HG02759 (cell line): Measurements from ENCODE around the gene CEP104.

Experiments used
- ATAC-seq: cut with Tn5 transposase; IDR thresholded peaks from one replicate; pipeline ENCODE4 v1.9.1; 2021; ENCODE audit warnings: mild to moderate bottlenecking, moderate library complexity; ENCODE audit not compliant: unreplicated experiment

Gene CEP104

DNA sequence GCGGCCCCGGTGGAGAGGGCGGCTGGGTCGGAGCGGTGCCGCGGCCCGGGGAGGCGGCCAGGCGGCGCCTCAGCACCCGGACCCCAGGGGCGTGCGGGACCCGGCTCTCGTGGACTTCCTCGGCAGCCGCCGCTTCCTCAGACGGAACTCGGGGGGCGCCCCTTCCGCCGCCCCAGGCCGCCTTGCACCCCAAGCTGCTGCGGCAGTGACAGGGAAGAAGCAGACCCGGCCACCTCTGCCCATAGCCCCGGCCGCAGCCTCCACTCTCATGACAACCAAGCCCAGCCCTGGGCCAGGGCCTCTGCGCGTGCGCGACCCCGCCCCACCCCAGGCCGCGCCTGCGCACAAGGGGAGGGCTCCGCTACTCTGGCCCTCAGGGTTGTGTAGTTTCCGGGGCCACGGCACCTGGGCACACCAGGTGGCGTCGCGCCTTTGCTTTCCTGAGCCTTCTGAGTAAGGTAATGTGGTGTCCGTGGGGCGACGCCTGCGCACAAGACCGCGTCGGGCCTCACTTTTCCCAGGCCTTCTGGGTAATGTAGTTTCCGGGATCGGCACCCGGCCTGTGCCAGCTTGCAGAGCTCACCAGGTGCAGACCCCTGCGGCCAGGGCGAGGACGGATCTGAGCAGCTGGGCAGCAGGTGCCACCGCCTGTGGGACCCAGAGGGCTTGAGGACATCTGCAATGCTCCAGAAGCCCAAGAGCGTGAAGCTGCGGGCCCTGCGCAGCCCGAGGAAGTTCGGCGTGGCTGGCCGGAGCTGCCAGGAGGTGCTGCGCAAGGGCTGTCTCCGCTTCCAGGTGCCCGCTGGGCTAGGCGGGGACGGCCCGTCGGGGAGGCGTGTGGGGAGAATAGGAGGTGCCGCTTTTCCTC lies at the start of gene CEP104, which contains the start of gene DFFB:
Gene CEP104, minus strand, starts transcription at position 289 of the 868 bp plus-strand sequence. CDS start 4,804 bp downstream, outside the sequence.
Gene DFFB, plus strand, starts transcription at position 554 of the 868 bp plus-strand sequence. Its CDS starts 128 bp downstream, at position 682.
- peak; percentile 95 for ATAC-seq

DNA sequence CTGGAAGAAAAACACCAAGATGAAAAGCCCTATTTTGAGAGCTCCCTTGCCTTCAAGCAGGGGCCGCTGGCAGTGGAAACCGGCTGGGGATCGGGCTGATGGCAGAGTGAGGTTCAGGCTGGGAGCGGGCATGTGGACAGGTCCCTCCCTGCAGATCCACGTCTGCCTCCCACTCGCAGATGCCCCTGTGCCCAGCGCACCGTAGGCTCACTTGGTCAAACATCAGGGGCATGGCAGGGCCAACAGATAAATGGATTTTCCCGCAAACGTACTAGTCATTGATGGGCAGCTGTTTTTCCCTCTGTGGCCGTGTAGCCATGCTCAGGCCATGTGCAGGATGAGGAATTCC lies 49.6 kb upstream of the CEP104 start:
- no peak for ATAC-seq

DNA sequence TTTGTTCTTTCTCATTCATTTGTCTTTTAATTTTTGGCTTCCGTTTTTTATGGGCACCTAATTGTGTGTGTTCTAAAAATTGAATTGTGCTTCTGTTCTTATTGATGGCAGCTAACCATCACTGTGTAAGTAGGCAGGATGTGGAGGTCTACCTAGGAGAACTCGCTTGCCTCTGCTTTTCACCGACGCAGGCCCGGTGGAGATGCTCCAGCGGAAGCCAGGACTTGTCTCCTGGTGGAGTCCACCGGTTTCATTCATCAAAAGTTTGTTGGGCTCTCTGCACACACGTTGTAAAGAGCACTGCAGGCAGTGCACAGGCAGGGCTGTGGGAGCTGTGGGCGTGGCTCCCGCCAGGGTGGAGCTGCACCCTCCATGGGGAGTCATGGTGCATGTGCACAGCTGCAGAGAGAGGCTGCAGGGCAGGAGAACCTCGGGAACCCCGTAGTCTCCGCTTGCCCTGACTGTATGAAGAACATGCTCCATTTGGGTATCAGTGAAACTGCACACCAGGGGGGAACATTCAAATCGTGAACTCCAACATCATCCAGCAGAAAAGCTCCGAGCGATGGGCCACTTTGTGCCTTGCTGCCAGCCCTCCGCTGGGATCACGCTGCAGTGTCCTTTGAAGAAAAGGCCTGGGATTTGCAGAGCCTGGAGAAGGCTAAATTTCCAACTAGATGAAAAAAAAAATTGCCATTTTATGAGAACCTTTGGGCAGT lies 49.1 kb upstream of the CEP104 start:
- ATAC-seq: no peak

DNA sequence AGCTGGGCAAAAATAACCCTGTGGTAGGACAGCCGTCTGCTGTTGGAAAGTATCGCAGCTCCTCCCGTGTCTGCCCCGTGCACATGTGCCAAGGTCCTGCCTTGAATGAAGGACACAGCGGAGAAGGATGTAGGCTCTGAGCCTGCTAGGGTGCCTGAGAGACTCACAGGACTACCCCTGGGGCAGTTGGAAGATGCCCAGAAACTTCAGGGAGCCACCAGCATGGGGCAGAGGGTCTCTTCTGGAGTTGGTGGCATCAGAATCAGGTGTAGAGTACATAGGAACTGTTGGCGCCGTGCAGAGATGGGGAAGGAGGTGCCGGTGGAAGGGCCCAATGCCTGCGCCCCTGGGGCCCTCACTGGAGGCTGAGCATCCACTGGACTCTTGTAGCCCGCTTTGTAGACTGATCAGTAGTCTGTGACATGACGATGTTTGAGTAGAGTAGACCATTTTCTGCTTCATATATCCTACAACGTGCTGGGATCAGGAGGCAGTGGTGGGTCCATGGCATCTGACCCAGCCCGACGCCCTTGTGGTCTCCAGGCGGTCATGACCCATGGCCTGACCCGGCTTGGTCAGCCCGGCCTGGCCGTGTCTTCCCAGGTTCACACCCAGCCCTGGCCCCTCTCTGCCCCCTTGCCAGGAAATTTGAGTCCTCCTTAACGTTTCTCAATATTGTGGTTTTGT lies 48.4 kb upstream of the CEP104 start:
- ATAC-seq: no peak

DNA sequence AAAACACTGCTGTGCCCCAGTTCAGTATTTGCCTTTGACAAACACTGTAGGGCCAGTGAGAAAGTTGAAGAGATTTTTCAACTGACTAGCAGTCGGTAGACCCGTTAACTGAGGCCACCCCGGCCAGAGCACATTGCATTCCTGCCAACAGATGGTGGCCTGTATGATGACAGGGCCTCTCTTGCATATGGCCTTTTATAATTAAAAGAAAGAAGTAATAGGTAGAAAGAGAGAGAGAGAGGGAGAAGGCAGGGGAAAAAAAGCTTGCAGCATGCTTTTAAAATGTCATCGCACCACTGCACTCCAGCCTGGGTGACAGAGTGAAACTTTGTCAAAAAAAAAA lies 47.8 kb upstream of the CEP104 start:
- ATAC-seq: no peak

DNA sequence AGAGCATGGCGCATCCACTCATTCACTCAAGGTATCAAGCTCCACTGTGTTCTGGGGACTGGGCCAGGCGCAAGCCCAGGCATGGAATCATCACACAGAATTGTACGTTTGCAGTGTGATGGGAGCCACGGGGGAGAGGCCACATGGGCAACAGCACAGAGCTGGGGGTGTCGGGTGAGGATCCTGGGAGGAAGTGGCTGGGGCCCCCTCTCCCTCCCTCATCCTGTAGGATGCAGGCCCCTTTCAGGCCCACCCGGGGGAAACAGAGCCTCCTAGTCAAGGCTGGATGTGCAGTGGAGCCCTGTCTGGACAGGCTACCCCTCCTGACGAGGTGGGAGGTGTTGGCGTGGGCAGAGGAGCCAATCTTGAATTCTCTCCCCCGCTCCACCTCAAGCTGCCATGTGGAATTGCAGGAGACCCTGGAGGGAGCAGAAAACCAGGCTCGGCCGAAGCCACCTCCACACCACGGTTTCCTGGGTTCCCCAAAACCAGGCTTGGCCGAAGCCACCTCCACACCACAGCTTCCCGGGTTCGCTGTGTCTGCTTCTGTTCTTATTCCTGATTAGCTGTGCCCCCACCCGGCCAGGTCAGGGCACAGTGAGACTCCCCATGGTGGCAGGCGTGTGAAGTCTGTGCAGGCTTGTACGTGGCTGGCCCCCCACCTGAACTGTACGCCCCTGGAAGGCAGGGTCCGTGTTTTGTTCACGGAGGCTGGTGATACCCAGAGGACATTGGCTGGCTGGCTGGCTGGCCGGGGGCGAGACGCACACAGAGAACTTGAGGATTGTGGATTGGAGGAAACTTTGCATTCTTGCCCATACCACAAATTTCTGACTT lies 47.2 kb upstream of the CEP104 start:
- ATAC-seq: no peak

DNA sequence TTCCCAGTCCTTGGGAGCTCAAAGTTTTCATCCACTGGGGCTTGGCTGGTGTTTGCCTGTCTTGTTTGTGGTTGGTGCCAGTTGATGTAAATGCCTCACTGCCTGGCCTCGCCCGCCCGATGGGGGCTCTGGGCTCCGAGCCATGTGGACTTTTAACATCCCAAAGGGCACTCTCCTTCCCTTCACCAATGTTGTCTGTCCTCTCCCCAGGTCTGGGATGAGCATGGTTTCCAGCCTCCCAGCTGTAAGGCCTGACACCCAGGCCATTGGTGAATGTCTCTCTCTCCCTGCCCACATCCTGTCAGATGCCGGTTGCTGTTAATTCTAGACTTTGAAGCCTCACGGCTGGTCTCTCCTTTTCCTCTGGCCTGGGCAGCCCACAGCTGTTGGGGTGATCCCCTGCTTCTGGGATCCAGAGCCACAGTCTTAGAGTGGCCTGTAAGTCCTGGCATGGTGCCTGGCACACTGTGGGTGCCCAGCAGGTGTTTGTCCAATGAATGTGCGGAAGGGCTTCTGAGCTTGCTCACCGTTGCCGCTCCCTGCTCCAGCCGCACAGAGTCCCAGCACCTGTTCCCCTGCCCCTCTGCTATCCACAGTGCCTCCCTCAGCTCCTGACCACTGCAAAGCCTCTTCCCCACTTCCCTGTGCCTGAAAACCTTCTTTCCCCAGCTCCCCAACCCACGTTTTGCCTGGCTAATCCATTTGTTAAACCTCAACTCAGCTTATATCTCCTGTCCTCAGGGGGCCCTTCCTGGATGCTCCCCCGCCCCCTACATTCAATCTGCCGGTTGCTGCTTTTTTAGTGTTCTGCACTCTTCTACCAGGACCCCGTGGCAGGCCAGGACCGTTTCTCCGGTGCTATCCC lies 46.4 kb upstream of the CEP104 start:
- no peak for ATAC-seq

DNA sequence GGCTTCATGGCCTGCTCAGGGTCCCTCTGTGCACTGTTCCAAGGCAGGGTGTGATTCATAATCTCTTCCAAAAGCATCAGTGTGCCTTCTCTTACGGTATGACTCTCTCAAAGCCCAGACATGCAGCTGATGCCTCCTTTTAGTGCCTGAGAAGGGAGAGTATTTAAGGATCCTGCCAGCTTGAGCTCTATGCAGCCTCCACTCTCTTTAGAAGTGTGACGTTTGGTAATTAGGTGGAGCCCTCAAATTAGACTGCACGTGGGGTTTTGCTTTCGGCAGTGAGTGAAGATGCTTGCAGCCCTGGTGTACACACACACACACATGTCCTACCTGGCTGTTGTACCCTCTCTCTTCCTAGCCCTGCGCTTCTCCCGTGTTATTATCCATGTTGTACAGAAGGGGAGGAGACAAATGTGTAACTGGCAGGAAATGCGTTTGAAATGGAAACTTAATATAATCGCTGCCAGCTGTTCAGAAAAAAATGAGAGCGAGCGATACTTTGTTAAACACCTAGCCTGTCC lies 45.6 kb upstream of the CEP104 start:
- ATAC-seq: no peak

DNA sequence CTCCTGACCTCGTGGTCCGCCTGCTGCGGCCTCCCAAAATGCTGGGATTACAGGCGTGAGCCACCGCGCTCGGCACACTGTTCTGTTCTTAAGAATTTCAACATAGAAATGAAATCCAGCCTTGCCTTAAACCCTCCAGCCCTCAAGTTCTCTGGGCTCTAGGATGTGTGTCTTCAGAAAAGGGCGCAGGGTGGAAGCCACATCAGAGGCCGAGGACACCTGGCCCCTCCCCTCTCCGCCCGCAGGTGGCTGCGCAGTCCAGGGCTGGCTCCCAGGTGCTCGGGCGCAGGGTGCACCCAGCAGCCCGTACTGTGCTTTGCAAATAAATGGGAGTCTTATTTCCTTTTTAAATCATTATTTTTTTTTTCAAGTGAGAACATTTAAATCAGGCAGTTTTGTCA lies 45.1 kb upstream of the CEP104 start:
- ATAC-seq: no peak

DNA sequence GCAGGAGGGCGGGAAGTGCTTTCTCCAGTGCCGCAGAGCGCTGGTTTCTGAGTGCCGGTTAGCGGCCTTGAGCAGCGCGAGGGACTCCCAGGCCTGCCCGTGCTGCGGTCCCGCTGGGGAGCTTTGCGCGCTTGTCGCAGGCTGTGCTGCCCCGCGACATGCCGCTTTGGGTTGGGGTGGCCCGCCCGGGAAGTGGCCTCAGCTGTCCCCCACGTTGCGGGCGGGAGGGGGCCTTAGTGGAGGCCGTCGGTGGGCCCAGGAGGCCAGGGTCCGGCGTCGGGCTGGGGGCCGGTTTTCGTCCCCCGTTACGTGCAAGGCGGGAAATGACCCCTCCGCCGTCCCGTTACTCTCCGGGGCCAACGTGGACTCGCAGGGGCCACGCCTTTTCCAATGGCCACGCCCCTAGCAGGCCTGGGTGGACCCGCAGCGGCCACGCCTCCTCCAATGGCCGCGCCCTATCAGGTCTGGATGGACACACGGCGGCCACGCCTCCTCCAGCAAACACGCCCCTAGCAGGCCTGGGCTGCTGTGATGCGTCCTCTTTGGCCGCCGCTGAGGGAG lies 44.0 kb upstream of the CEP104 start:
- peak; percentile 59 for ATAC-seq

DNA sequence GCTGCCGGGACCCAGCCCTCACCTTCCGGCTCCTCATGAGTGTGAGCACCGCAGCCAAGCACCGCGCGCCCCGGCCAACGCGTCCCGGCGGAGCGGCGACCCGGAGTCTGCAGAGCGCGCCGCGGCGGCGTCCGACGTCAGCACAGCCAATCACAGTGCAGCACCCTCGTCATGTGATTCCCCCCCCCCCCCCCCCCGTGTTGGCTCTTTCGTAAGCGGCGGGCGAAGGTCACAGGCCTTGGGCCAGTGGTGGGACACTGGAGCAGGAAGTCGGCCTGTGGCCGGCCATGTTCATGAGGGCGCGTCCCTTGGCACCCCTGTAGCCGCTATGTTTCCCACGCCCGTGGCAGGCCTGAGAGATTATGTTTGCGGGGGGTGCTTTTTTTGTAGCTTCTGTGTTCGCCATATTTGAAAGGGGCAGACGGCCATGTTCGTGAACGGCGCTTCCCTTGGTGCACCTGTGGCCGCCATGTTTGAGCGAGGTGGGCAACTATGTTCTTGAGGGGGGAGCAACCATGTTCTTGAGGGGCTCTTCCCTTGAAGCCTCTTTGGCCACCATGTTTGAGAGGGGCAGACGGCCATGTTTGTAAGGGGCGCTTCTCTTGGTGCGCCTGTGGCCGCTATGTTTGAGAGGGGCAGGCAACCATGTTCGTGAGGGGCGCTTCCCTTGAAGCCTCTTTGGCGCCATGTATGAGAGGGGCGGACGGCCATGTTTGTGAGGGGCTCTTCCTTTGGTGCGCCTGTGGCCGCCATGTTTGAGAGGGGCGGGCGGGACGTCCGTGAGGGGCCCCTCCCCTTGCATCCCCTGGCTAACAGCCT lies 43.3 kb upstream of the CEP104 start, which contains the start of gene C1orf174:
Gene C1orf174, minus strand, starts transcription at position 123 of the 819 bp plus-strand sequence. Its CDS starts 86 bp downstream, at position 37.
- peak; percentile 74 for ATAC-seq

DNA sequence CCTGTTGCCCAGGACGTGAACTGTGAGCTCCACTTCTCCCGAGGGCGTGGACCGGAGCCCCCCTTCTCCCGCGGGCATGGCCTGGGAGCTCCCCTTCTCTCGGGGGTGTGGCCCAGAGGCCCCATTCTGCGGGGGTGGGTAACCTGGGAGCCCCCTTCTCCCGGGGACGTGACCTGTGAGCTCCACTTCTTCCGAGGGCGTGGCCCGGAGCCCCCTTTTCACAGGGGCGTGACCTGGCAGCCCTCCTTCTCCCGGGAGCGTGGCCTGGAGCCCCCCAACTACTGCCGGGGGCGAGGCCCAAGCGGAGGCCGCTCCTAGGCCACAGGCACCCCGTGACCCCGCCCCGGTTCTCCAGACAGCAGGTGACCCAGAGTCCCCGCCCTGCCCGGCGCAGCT lies 42.7 kb upstream of the CEP104 start:
- no peak for ATAC-seq

DNA sequence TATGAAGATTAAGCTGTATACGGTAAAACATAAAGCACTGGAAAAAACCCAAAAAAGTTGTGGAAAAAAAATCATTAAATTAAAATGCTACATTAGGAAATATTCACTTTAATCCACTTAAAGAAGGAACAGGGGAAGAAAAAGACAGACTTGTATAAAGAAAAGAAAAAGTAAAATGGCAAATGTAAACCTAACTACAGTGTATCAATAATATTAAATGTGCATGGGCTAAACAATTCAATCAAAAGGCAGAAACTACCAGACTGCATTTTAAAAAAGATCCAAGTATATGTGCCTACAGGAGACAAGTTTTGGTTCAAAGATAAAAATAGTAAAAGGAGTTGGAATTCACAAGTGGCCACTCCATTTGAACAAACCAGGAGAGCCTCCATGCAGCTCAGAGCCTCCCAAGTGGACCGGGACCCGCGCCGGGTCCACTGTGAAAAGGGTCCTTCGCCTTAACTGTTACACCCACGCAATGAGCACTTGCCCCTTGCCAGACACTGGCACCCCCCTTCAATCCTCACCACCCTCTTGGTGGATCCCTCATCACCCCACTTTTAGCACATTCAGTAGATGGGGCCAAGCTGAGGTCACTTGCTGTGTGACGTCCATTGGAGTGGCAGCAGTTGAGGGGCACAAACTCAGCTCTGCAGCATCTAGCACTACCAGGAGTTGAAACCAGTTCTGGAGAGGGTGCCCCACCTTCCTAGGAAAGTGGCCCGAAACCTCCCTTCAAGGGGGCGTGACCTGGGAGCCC lies 42.2 kb upstream of the CEP104 start:
- ATAC-seq: no peak

DNA sequence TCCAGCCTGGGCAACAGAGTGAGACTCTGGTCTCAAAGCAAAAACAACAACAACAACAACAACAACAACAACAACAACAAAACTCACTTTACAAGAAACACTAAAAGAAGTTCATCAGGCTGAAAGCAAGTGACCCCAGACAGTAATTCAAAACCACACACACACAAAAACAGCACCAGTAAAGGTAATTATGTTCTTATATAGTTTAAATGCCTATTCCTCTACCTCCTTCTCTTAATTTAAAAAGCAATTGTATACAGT lies 41.4 kb upstream of the CEP104 start:
- no peak for ATAC-seq

DNA sequence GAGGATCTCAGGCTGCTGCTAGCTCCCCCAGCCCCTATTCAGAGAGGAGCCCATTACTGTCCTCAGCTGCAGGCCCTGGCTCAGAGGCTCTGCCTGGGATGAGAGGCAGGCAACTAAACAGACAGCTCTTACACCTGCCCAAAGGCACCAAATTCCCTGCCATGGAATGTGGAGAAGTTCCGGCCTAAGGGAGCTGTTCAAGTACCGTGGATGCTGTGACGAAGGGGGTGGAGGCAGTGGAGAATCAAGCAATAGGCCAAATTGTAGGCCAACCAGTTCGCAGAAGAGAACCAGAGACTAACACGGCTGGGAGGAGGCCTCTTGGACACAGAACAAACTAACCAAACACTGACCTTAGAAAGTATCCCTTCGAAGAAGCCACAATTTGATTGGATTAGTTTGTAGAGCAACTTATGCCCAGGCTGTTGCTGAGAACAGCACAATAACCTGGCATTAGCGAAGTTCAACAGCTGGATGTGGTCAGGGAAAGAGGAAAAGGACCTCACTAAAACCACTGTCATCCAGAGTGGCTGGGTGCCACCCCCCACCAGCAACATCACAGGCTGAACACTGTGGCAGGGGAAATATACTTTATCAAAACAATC lies 39.5 kb upstream of the CEP104 start:
- ATAC-seq: no peak

DNA sequence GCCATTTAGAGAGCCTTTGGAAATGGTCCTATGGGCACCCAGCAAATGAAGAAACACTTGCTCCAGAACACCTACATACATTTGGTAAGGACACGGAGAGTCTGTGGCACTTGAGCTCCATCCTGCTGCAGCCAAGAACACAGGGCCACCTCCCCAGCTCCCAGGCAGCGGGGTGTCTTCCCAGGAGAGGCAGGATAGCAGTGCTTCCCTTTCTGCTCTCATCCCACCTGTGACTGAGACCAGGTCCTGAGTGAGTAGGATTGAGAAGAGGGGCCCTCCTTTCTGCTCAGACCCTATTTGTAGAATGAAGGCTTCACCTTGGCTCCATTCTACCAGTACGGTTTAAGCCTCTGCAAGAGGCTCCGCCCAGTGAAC lies 38.9 kb upstream of the CEP104 start:
- ATAC-seq: no peak

DNA sequence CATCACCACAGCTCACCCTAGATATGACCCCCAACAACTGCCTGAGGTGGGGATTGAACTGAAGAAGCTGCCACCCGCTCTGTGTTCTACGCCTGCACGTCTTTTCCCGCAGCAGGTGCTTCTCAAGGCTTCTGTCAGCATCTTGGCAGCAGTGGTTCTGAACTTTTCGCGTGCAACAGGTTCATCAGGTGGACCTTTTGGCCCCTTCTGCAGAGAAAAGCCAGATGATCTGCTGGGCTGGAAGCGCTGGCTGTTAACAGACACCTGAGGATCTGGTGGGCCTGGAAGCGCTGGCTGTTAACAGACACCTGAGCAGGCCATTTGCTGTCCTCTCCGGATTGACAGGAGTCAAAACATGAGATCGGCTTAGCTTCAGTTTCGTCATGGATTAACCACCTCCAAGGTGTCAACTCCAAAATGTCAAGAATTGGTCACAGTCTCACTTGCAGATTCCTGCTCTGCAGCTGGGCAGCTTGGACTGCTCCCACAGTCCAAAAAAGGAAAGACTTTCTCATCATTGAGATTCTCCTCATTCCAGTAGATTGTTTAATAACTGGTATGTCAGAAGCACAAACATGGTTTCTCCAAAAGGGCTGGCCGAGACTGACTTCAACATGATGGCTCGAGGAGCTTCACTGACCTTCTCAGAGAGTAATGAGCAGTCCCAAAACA lies 38.4 kb upstream of the CEP104 start:
- no peak for ATAC-seq
